HCT116 (cell line): Measurements from ENCODE around the gene ZHX3. TPM values are rescaled to one million over a fixed set of nuclear protein-coding genes. Genes with fewer than 3 reads are reported as not detected.
A peak's percentile ranks its signal among the peaks of the same experiment; 100 is the strongest.

Experiments used
- ATAC-seq: fragments of 200-7000 bp; cut with Tn5 transposase; 2 replicates; pipeline ENCODE4 v1.9.1; 2020; ENCODE audit warnings: mild to moderate bottlenecking, moderate library complexity
- BruUV-seq: library from RNA; stranded (reverse); fragments of 400-500 nt; replicated peaks from 2 replicates; lab custom pipeline; 2021; lab: Mats Ljungman, UMichigan
- CTCF ChIA-PET: fragments of 300-600 bp; sonication (Branson Sonifier 250); formaldehyde crosslinking; loops from one replicate; lab custom pipeline; 2021; ENCODE audit warnings: antibody characterized with exemption; lab: Charles Lee
- POLR2A ChIA-PET: fragments of 300-600, 350-600 bp; sonication (Branson Sonifier 250); formaldehyde crosslinking; loops from one replicate; lab custom pipeline; 2021; ENCODE audit warnings: antibody characterized with exemption; lab: Charles Lee
- RAD21 ChIA-PET, 2 experiments: fragments of 300-600 bp; sonication (Branson Sonifier 250); formaldehyde crosslinking; loops; one replicate each; lab custom pipeline; 2023; ENCODE audit warnings: low total read pairs in 2 of 2; ENCODE audit not compliant: uncharacterized antibody in 2 of 2, unreplicated experiment in 2 of 2, low non-redundant PET in 1 of 2; lab: Charles Lee
- DNase-seq: peaks from one replicate; pipeline ENCODE4 v3.0.0-alpha.2; 2010; ENCODE audit warnings: low read depth, low spot score
- H2AFZ ChIP-seq: fragments of 200-600 bp; shearing (Covaris generic), sonication (generic); 2 replicates; pipeline ENCODE4 v1.6.1; 2017; ENCODE audit warnings: low read depth, mixed run types, mixed read lengths, antibody characterized with exemption, low read length; ENCODE audit not compliant: poor library complexity, severe bottlenecking
- H3K27ac ChIP-seq: 2 replicates; pipeline ENCODE4 v1.5.1; 2012; ENCODE audit warnings: low read depth, low read length
- H3K27me3 ChIP-seq: fragments of 200-600 bp; sonication (generic); 2 replicates; pipeline ENCODE4 v1.6.1; 2016; ENCODE audit warnings: mixed run types, low read length, mixed read lengths; ENCODE audit not compliant: insufficient read depth
- H3K36me3 ChIP-seq, 2 experiments: fragments of 200-500 bp in 1 of 2; fragments of 200-600 bp in 1 of 2; sonication (Bioruptor generic) in 1 of 2; sonication (generic) in 1 of 2; 2 replicates each; pipeline versions ENCODE4 v1.5.1 to v1.6.1; 2014 to 2016; ENCODE audit warnings: low read length in 2 of 2, inconsistent platforms in 1 of 2, mixed read lengths in 1 of 2, mixed run types in 1 of 2; ENCODE audit not compliant: insufficient read depth in 2 of 2, control insufficient read depth in 1 of 2
- H3K4me1 ChIP-seq, 2 experiments: fragments of 200-600 bp in 1 of 2; sonication (generic) in 1 of 2; 2 replicates each; pipeline versions ENCODE4 v1.5.1 to v1.6.1; 2012 to 2017; ENCODE audit warnings: low read length in 2 of 2, inconsistent platforms in 1 of 2, mild to moderate bottlenecking in 1 of 2, mixed read lengths in 1 of 2, mixed run types in 1 of 2, moderate library complexity in 1 of 2; ENCODE audit not compliant: insufficient read depth in 2 of 2, control insufficient read depth in 1 of 2
- H3K4me2 ChIP-seq: fragments of 200-600 bp; sonication (generic); 2 replicates; pipeline ENCODE4 v1.6.1; 2017; ENCODE audit warnings: mixed run types, low read length, mixed read lengths
- H3K4me3 ChIP-seq, 2 experiments: fragments of 200-600 bp in 1 of 2; sonication (generic) in 1 of 2; replicated peaks in 1 of 2; 2 replicates each; pipeline ENCODE4 v1.5.1; 2011 to 2016; ENCODE audit warnings: low read length in 2 of 2, control low read depth in 1 of 2, low read depth in 1 of 2, mild to moderate bottlenecking in 1 of 2, mixed read lengths in 1 of 2, mixed run types in 1 of 2
- H3K79me2 ChIP-seq: fragments of 200-600 bp; sonication (generic); 2 replicates; pipeline ENCODE4 v1.6.1; 2017; ENCODE audit warnings: mild to moderate bottlenecking, mixed run types, low read length, moderate library complexity, mixed read lengths; ENCODE audit not compliant: insufficient read depth
- H3K9ac ChIP-seq: fragments of 200-600 bp; sonication (generic); 2 replicates; pipeline ENCODE4 v1.6.1; 2016; ENCODE audit warnings: low read length, mixed read lengths
- H3K9me2 ChIP-seq: fragments of 200-600 bp; sonication (generic), shearing (Covaris generic); 2 replicates; pipeline ENCODE4 v1.6.1; 2017; ENCODE audit warnings: mixed run types, mild to moderate bottlenecking, moderate library complexity; ENCODE audit not compliant: insufficient read depth
- H3K9me3 ChIP-seq, 2 experiments: fragments of 200-500 bp in 1 of 2; fragments of 200-600 bp in 1 of 2; sonication (Bioruptor generic) in 1 of 2; sonication (generic) in 1 of 2; 2 replicates each; pipeline ENCODE4 v1.6.1; 2014 to 2017; ENCODE audit warnings: low read length in 2 of 2, mixed read lengths in 2 of 2, inconsistent platforms in 1 of 2, low read depth in 1 of 2, mild to moderate bottlenecking in 1 of 2, mixed run types in 1 of 2, moderate library complexity in 1 of 2; ENCODE audit not compliant: control insufficient read depth in 1 of 2, insufficient read depth in 1 of 2
- H4K20me1 ChIP-seq: fragments of 200-600 bp; sonication (generic), shearing (Covaris generic); 2 replicates; pipeline ENCODE4 v1.6.1; 2017; ENCODE audit warnings: mixed run types, mild to moderate bottlenecking, moderate library complexity; ENCODE audit not compliant: insufficient read depth
- ATF3 ChIP-seq: IDR thresholded peaks from 2 replicates; pipeline ENCODE4 v1.6.1; 2012
- EGR1 ChIP-seq: IDR thresholded peaks from 2 replicates; pipeline ENCODE4 v1.6.1; 2012; ENCODE audit warnings: low read depth
- ELF1 ChIP-seq: IDR thresholded peaks from 2 replicates; pipeline ENCODE4 v1.6.1; 2012; ENCODE audit warnings: low read depth, borderline replicate concordance
- EZH2 ChIP-seq: fragments of 200-600 bp; sonication (generic); IDR thresholded peaks from 2 replicates; pipeline ENCODE4 v1.6.1; 2017; ENCODE audit warnings: antibody characterized with exemption, mixed run types
- EZH2phosphoT487 ChIP-seq: fragments of 200-600 bp; IDR thresholded peaks from 2 replicates; pipeline ENCODE4 v1.6.1; 2018; ENCODE audit warnings: antibody characterized with exemption, borderline replicate concordance
- POLR2A ChIP-seq: IDR thresholded peaks from 2 replicates; pipeline ENCODE4 v1.7.0; 2011; ENCODE audit warnings: borderline replicate concordance; ENCODE audit not compliant: insufficient read depth, insufficient read length; ENCODE audit errors: extremely low read depth
- POLR2AphosphoS5 ChIP-seq: IDR thresholded peaks from 2 replicates; pipeline ENCODE4 v1.6.1; 2011; ENCODE audit warnings: mild to moderate bottlenecking, low read depth, low read length, moderate library complexity
- RAD21 ChIP-seq: IDR thresholded peaks from 2 replicates; pipeline ENCODE4 v1.6.1; 2012; ENCODE audit warnings: low read depth, mild to moderate bottlenecking
- SIN3A ChIP-seq: IDR thresholded peaks from 2 replicates; pipeline ENCODE4 v1.6.1; 2012; ENCODE audit warnings: low read depth
- SP1 ChIP-seq: IDR thresholded peaks from 2 replicates; pipeline ENCODE4 v1.6.1; 2012; ENCODE audit warnings: low read depth
- SRF ChIP-seq: IDR thresholded peaks from 2 replicates; pipeline ENCODE4 v1.6.1; 2012; ENCODE audit warnings: low read depth
- YY1 ChIP-seq: IDR thresholded peaks from 2 replicates; pipeline ENCODE4 v1.6.1; 2011; ENCODE audit warnings: low read length, low read depth, moderate library complexity, mild to moderate bottlenecking; ENCODE audit not compliant: insufficient replicate concordance; ENCODE audit errors: extremely low read depth
- ZBTB33 ChIP-seq: IDR thresholded peaks from 2 replicates; pipeline ENCODE4 v1.6.1; 2011; ENCODE audit warnings: mild to moderate bottlenecking, low read length, moderate library complexity; ENCODE audit not compliant: insufficient replicate concordance; ENCODE audit errors: extremely low read depth
- intact Hi-C: fragments of 100-400 bp; cut with micrococcal nuclease; formaldehyde crosslinking; loops from 2 replicates; pipeline ENCODE4 v1.10.0; 2022
- total RNA-seq: library from RNA; stranded (reverse); gene quantifications from one replicate; pipeline ENCODE4 v1.2.1, GENCODE V29; 2021; ENCODE audit not compliant: unreplicated experiment
- TF ChIP-seq, protein P1 (sequence below): IDR thresholded peaks from 2 replicates; pipeline ENCODE4 v1.6.1; 2012; ENCODE audit warnings: low read depth

The ZHX3 gene
- total RNA-seq, 1 experiment from 2014 or later, result 13.3 TPM

- TF ChIP-seq YY1 (no peak), EZH2phosphoT487 (no peak)
Observed at GRCh38 chr20:41329435-41330342, 12.2 kb upstream of the ZHX3 start (continued).

DNA sequence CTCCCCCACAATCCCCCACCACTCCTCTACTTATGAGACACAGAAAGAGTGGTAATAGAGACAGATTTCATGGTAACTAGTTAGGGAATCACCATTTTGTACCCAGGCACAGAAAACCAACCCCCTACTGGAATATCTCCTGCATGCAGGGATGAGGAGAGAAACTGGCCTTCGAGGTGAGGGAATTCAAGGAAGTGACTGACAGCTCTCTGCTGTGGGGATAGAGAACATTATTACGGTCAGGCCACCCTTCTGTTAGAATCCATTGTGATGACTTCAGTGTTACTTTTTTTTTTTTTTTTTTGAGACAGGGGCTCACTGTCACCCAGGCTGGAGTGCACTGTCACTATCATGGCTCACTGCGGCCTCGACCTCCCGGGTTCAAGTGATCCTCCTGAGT, 9.6 kb upstream of the ZHX3 start:
- Histone ChIP-seq H4K20me1 (no peaks in the 10 kb centered on the region), H3K27me3 (no peaks in the 10 kb centered on the region), H3K9ac (no peak overlapping the region), H3K4me3 (no peak overlapping the region), H3K27ac (no peak overlapping the region), H3K36me3 (no peaks in the 10 kb centered on the region), H2AFZ (peak overlapping the region; percentile 30), H3K4me1 (peaks cover 7 to 19% of the 10 kb centered on the region in 2 experiments; a peak in 3 of 4 replicates), H3K4me2 (no peak overlapping the region), H3K79me2 (no peaks in the 10 kb centered on the region), H3K9me3 (no peaks in the 10 kb centered on the region), H3K9me2 (no peaks in the 10 kb centered on the region)
- RAD21 ChIA-PET, result no interaction called here
- no peak for TF ChIP-seq SIN3A
- TF ChIP-seq, protein P1, sequence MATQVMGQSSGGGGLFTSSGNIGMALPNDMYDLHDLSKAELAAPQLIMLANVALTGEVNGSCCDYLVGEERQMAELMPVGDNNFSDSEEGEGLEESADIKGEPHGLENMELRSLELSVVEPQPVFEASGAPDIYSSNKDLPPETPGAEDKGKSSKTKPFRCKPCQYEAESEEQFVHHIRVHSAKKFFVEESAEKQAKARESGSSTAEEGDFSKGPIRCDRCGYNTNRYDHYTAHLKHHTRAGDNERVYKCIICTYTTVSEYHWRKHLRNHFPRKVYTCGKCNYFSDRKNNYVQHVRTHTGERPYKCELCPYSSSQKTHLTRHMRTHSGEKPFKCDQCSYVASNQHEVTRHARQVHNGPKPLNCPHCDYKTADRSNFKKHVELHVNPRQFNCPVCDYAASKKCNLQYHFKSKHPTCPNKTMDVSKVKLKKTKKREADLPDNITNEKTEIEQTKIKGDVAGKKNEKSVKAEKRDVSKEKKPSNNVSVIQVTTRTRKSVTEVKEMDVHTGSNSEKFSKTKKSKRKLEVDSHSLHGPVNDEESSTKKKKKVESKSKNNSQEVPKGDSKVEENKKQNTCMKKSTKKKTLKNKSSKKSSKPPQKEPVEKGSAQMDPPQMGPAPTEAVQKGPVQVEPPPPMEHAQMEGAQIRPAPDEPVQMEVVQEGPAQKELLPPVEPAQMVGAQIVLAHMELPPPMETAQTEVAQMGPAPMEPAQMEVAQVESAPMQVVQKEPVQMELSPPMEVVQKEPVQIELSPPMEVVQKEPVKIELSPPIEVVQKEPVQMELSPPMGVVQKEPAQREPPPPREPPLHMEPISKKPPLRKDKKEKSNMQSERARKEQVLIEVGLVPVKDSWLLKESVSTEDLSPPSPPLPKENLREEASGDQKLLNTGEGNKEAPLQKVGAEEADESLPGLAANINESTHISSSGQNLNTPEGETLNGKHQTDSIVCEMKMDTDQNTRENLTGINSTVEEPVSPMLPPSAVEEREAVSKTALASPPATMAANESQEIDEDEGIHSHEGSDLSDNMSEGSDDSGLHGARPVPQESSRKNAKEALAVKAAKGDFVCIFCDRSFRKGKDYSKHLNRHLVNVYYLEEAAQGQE, result no peak
- no peak for TF ChIP-seq RAD21
- no peak for TF ChIP-seq POLR2AphosphoS5
- no peak for TF ChIP-seq EZH2phosphoT487
- TF ChIP-seq EGR1, result no peak
- TF ChIP-seq SRF, result no peak
- TF ChIP-seq SP1, result no peak
- TF ChIP-seq EZH2, result no peak
- no peak for TF ChIP-seq POLR2A
- TF ChIP-seq ATF3, result no peak
- TF ChIP-seq ZBTB33, result no peak
- TF ChIP-seq YY1, result no peak
- TF ChIP-seq ELF1, result no peak
- no peak for ATAC-seq
- POLR2A ChIA-PET, result no interaction called here
- intact Hi-C loops, result no loop called here
- no TSS peak for BruUV-seq
- CTCF ChIA-PET, result interaction anchor here (1.2 to 1.8 kb wide), 2 partner anchors 13 to 154 kb away, joined by 3 to 4 read pairs; partner anchors contain the start of gene LPIN3
- DNase-seq, result no peak
